Measurements from ENCODE around the gene KRT14. TPM values are rescaled to one million over a fixed set of nuclear protein-coding genes. Genes with fewer than 3 reads are reported as not detected.
"Not testable (repeated sequence)": the region's sequence is repeated elsewhere in the genome, so short reads cannot be mapped to it uniquely, and the experiment has no call there.

KRT14 gene
- polyA plus RNA-seq, 6 donors from 2014 or later = not detected

DNA sequence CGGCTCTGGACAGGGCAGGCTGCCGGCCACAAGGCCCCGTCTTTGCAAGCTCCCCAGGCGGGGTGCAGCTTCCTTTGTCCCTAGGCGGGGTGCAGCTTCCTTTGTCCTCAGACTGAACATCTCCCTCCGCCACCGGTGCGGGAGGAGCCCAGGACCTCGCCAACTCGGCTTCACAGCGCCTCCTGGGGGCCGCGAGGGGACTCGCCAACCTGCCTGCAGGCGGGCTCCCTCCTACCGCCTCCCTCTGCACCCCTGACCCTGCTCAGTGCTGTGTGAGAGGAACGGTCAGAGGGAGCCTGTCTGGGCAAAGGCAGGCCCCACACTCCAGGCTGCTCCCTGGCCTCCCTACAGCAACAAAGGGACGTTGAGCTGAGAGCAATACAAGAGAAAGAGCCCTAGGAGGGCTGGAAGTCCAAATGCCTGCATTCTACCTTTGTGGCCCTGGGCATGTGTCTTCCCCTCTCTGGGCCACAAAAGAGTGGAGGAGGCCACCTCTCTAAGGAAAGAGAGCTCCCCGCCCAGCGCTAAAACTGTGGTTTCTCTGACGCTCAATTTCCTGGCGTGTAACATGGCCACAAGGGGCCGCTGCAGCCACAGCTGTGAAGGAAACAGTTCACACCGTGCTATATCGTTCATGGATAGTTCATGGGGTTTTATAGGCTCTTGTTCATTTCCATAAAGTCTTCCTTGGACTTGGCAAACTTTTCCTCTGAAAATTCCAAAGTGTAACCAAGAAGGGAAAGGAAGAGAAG, 37.7 kb downstream of the KRT14 start:
- Mint-ChIP-seq H3K4me1 (peaks cover 12 to 20% (median 12%) of the 10 kb centered on the region in 3 donors), H3K9me3 (peaks cover 0 to 11% (median 7%) of the 10 kb centered on the region in 7 donors), H3K27me3 (peaks cover 18 to 58% (median 56%) of the 10 kb centered on the region in 3 donors), H3K36me3 (peaks cover 9 to 14% of the 10 kb centered on the region in 2 donors), H3K27ac (peak overlapping the region in 2 of 6 donors; percentile 2 to 32), H3K4me3 (peak overlapping the region; percentile 34 to 77 (median 54))
- ATAC-seq (ENCODE audit: low read depth in 2 of 2) (peak; percentile 87), DNase-seq (peak; percentile 59)

DNA sequence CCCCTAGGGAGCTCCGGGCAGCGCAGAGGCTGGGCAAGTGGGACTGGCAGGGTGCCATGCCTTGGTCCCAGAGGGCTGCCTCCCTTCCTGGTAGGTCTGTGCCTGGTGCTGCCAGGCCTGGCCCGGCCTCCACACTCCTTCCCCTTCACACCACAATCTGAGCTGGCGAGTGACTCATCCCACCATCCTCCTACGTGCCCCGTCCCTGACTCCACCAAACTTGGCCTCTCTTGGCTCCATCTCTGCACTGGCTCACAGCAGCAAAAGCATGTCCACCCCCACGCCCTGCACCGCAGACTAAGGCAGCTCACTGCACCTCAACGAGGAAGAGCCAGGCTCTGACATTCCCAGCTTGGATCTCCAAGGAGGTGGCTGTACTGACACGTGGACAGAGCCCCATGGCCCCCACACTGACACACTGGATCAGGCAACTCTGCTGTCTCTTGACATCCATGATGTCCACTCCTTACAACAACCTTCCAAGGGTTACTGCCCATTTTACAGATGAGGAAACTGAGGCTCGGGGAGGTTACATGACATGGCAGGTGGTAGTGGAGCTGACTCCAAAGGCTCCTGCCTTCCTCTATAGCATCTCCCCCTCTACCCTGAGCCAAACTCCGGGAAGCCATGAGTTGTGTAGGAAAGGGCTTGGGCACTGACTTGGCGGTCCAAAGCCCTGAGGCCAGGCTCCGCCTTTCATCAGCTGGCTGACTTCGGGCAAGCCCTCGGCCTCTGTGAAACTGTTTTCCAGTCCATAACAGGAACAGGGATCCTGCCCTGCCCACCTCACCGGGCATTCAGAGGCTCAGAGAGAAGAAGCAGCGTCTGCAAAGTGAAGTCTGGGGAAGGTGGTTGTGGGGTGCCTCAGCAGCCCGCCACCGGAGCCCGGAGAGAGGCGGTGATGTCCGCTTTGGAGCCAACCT, 38.5 kb downstream of the KRT14 start:
- ATAC-seq (ENCODE audit: low read depth in 2 of 2) = peak; percentile 8 to 13
- DNase-seq = no peak

DNA sequence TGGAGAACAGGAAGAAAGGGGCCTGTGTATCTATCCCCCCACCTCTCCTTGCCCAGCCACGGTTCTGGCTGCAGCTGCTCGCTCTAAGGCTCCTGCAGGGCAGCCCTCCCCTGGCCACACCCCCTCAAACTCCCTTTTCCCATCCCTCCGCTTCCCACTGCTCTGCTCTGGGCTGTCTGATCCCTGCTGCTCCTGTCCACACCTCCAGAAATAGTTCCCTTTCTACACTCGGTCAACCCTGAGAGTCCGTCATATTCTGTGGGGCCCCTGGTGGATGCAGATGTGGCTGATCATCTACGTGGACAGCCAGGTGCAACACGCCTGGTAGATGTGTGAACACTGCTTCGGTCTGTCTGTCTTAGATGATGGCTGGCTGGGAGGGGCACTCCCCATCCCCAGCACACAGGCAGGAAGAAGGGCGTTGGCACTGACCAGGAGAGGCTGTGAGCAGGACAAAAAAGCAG, 39.3 kb downstream of the KRT14 start:
- H3K9me3 Mint-ChIP-seq = peaks cover 0 to 11% (median 7%) of the 10 kb centered on the region in 7 donors
- no peak overlapping the region for H3K4me3 Mint-ChIP-seq
- H3K27ac Mint-ChIP-seq = no peak overlapping the region
- peaks cover 12 to 20% (median 12%) of the 10 kb centered on the region in 3 donors for H3K4me1 Mint-ChIP-seq
- ATAC-seq (ENCODE audit: low read depth in 2 of 2) (no peak), DNase-seq (no peak)
- peaks cover 13 to 42% (median 40%) of the 10 kb centered on the region in 3 donors for H3K27me3 Mint-ChIP-seq
- H3K36me3 Mint-ChIP-seq = peaks cover 9 to 14% of the 10 kb centered on the region in 2 donors

More for the DNA sequence above, 38.5 kb downstream of the KRT14 start:
- H3K4me3 Mint-ChIP-seq = peak overlapping the region in 4 of 8 donors; percentile 52 to 77 (median 72)
- H3K27ac Mint-ChIP-seq = no peak overlapping the region
- H3K36me3 Mint-ChIP-seq = peaks cover 9 to 14% of the 10 kb centered on the region in 2 donors
- H3K27me3 Mint-ChIP-seq = peaks cover 18 to 49% (median 47%) of the 10 kb centered on the region in 3 donors
- H3K9me3 Mint-ChIP-seq = peaks cover 0 to 11% (median 7%) of the 10 kb centered on the region in 7 donors
- H3K4me1 Mint-ChIP-seq = peaks cover 12 to 20% (median 12%) of the 10 kb centered on the region in 3 donors

DNA sequence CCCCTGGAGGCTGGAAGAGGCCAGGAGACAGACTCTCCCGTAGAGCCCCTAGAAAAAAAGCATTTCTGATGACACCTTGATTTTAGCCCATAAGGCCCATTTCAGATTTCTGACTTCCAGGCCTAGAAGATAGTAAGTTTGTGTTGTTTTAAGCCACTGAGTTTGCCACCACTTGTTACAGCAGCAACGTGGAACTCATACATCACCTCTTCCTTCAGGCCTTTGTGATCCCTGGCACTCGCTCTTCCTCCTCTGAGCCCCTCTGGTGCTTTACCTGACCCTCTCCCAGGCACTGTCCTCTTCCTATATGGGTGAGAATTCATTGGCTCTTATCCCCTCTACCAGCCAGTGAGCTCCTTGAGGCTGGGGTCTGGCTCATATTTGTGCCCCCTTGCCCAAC, 39.9 kb downstream of the KRT14 start:
- H3K27me3 Mint-ChIP-seq = peaks cover 11 to 39% (median 36%) of the 10 kb centered on the region in 3 donors
- peaks cover 12 to 20% (median 12%) of the 10 kb centered on the region in 3 donors for H3K4me1 Mint-ChIP-seq
- ATAC-seq (ENCODE audit: low read depth in 2 of 2) (no peak), DNase-seq (no peak)
- H3K36me3 Mint-ChIP-seq = peaks cover 9 to 14% of the 10 kb centered on the region in 2 donors
- H3K4me3 Mint-ChIP-seq = no peak overlapping the region
- no peak overlapping the region for H3K27ac Mint-ChIP-seq
- H3K9me3 Mint-ChIP-seq = peaks cover 0 to 11% (median 7%) of the 10 kb centered on the region in 7 donors

- DNase-seq (no peak), ATAC-seq (ENCODE audit: low read depth in 2 of 2) (no peak)
- H3K4me1 Mint-ChIP-seq = peaks cover 12 to 20% (median 12%) of the 10 kb centered on the region in 3 donors
- H3K27ac Mint-ChIP-seq = peak overlapping the region in 1 of 6 donors; percentile 54
- H3K27me3 Mint-ChIP-seq = peaks cover 6 to 44% (median 31%) of the 10 kb centered on the region in 3 donors
- peaks cover 0 to 11% (median 7%) of the 10 kb centered on the region in 7 donors for H3K9me3 Mint-ChIP-seq
- peaks cover 9 to 14% of the 10 kb centered on the region in 2 donors for H3K36me3 Mint-ChIP-seq
- no peak overlapping the region for H3K4me3 Mint-ChIP-seq
Measured at GRCh38 chr17:41545829-41546410, 40.8 kb downstream of the KRT14 start.

DNA sequence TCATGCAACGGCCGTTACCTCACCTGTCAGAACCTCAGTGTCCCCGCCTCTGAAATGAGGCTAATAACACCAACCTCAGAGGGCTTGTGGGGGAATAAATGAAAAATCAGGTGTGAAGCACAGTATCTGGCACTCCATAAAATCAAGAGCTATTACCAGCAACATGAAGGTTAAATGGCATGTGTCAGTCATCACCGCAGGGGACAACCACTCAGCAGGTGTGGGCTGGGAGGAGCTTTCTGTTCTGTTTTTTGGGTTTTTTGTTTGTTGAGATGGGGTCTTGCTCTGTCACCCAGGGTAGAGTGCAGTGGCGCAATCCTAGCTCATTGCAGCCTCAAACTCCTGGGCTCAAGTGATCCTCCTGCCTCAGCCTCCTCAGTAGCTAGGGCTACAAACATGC, 41.8 kb downstream of the KRT14 start:
- ATAC-seq (ENCODE audit: low read depth in 2 of 2) (no peak), DNase-seq (no peak)
- peaks cover 0 to 11% (median 7%) of the 10 kb centered on the region in 7 donors for H3K9me3 Mint-ChIP-seq
- H3K27me3 Mint-ChIP-seq = peaks cover 9 to 44% (median 31%) of the 10 kb centered on the region in 3 donors
- peaks cover 12 to 20% (median 12%) of the 10 kb centered on the region in 3 donors for H3K4me1 Mint-ChIP-seq
- peaks cover 9 to 14% of the 10 kb centered on the region in 2 donors for H3K36me3 Mint-ChIP-seq
- H3K4me3 Mint-ChIP-seq = no peak overlapping the region
- H3K27ac Mint-ChIP-seq = no peak overlapping the region

DNA sequence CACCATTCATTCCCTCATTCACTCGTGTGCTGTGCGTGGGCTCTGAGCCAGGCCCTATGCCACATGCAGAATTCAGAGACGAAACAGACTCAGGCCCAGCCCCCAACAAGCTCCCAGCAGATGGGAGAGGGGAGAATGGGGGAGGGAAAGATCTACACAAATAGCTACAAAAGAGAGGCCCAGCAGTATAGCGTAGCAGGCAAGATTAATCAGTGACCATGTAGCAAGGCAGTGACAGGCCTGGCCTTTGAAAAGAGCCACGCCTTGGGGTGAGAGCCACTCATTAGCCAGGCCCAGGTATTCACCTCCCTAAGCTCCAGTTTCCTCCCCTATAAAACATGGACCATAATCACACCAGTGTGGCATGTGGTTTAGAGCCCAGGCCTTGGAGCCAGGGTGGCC, 42.2 kb downstream of the KRT14 start:
- DNase-seq = no peak
- H3K4me1 Mint-ChIP-seq = peaks cover 11 to 19% (median 12%) of the 10 kb centered on the region in 3 donors
- peaks cover 9 to 14% of the 10 kb centered on the region in 2 donors for H3K36me3 Mint-ChIP-seq
- no peak for ATAC-seq (ENCODE audit: low read depth in 2 of 2)
- H3K27me3 Mint-ChIP-seq = peaks cover 10 to 44% (median 31%) of the 10 kb centered on the region in 3 donors
- peak overlapping the region in 1 of 8 donors; percentile 37 for H3K4me3 Mint-ChIP-seq
- peaks cover 0 to 11% (median 7%) of the 10 kb centered on the region in 7 donors for H3K9me3 Mint-ChIP-seq
- H3K27ac Mint-ChIP-seq = no peak overlapping the region

DNA sequence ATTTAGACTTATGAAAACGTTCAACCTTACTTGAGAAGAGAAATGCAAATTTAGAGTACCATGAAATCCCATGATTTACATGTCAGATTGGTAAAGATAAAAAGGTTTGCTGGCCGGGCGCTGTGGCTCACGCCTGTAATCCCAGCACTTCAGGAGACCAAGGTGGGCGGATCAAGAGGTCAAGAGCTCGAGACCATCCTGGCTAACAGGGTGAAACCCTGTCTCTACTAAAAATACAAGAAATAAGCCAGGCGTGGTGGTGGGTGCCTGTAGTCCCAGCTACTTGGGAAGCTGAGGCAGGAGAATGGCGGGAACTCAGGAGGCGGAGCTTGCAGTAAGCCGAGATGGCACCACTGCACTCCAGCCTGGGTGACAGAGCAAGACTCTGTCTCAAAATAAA, 43.9 kb downstream of the KRT14 start:
- peaks cover 5 to 36% (median 33%) of the 10 kb centered on the region in 3 donors for H3K27me3 Mint-ChIP-seq
- not testable (repeated sequence) for H3K27ac Mint-ChIP-seq; ATAC-seq (ENCODE audit: low read depth in 2 of 2); H3K4me3 Mint-ChIP-seq; DNase-seq; H3K4me1 Mint-ChIP-seq
- H3K36me3 Mint-ChIP-seq = peaks cover 9 to 14% of the 10 kb centered on the region in 2 donors
- peaks cover 0 to 11% (median 7%) of the 10 kb centered on the region in 7 donors for H3K9me3 Mint-ChIP-seq

- DNase-seq = no peak
- Mint-ChIP-seq H3K9me3 (peaks cover 0 to 11% (median 5%) of the 10 kb centered on the region in 7 donors), H3K27me3 (peaks cover 5 to 36% (median 33%) of the 10 kb centered on the region in 3 donors), H3K4me1 (no peaks in the 10 kb centered on the region), H3K27ac (no peak overlapping the region), H3K36me3 (peaks cover 9 to 13% of the 10 kb centered on the region in 2 donors), H3K4me3 (no peak overlapping the region)
- ATAC-seq (ENCODE audit: low read depth in 2 of 2) = no peak
Measured at GRCh38 chr17:41542357-41542756, 44.3 kb downstream of the KRT14 start.

- DNase-seq = no peak
- Mint-ChIP-seq H3K36me3 (no peaks in the 10 kb centered on the region), H3K27me3 (peaks cover 5 to 37% (median 32%) of the 10 kb centered on the region in 3 donors), H3K27ac (no peak overlapping the region), H3K9me3 (no peaks in the 10 kb centered on the region), H3K4me3 (no peak overlapping the region), H3K4me1 (no peaks in the 10 kb centered on the region)
- no peak for ATAC-seq (ENCODE audit: low read depth in 2 of 2)
Measured at GRCh38 chr17:41540921-41541625, 45.6 kb downstream of the KRT14 start.

GRCh38 chr17:41539979-41540701, 46.6 kb downstream of the KRT14 start:
- H3K4me1 Mint-ChIP-seq = no peaks in the 10 kb centered on the region
- ATAC-seq (ENCODE audit: low read depth in 2 of 2) (no peak), DNase-seq (no peak)
- H3K36me3 Mint-ChIP-seq = peaks cover 0 to 3% of the 10 kb centered on the region in 2 donors
- peak overlapping the region in 2 of 6 donors; percentile 5 to 81 for H3K27ac Mint-ChIP-seq
- peaks cover 10 to 38% (median 33%) of the 10 kb centered on the region in 3 donors for H3K27me3 Mint-ChIP-seq
- H3K9me3 Mint-ChIP-seq = no peaks in the 10 kb centered on the region
- no peak overlapping the region for H3K4me3 Mint-ChIP-seq

DNA sequence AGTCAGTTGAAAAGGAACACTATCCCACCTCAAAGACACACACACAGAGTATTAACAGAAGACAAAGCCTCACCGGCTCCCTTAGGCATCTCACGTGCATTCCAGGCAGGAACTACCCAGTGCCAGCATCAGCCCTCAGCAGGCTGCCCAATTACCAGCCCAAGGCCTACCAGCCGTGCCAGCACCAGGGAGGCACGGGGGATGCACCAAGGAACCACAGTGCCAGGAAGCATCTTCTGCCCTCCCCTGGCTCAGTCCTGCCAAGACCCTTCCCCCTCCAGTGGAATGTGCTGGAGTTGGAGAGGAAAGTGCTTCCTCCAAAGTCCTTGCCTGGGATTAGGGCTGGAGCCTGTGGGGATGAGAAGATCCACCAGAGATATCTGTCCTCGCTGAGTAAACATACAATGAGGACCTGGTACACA, 47.6 kb downstream of the KRT14 start:
- ATAC-seq (ENCODE audit: low read depth in 2 of 2) (no peak), DNase-seq (no peak)
- Mint-ChIP-seq H3K4me3 (no peak overlapping the region), H3K27me3 (peaks cover 13 to 47% (median 40%) of the 10 kb centered on the region in 3 donors), H3K9me3 (no peaks in the 10 kb centered on the region), H3K36me3 (peaks cover 0 to 3% of the 10 kb centered on the region in 2 donors), H3K4me1 (no peaks in the 10 kb centered on the region), H3K27ac (no peak overlapping the region)
